ENCODE data around the gene SLC30A7.
"Not testable (repeated sequence)": the region's sequence is repeated elsewhere in the genome, so short reads cannot be mapped to it uniquely, and the experiment has no call there.

SLC30A7 gene

GRCh38 chr1:100941580-100942216 is 45.8 kb downstream of the SLC30A7 start:
- ChIA-PET POLR2A (interaction anchor here (1.0 kb wide), 1 partner anchor 294 kb away, joined by 8 read pairs; no protein-coding TSS in a partner anchor), CTCF (interaction anchor here (1.1 to 2.1 kb wide), 7 partner anchors 14 to 350 kb away, joined by 3 to 6 read pairs (median 3); no protein-coding TSS in a partner anchor)
- no peak for TF ChIP-seq CTCF (IDR thresholded peaks at IDR 0.05; ENCODE audit: control extremely low read depth, extremely low read depth, low read depth, missing control alignments)

GRCh38 chr1:100942304-100943046 is 46.6 kb downstream of the SLC30A7 start:
- CTCF ChIA-PET = interaction anchor here (1.1 to 2.1 kb wide), 7 partner anchors 11 to 415 kb away, joined by 3 to 6 read pairs (median 3); no protein-coding TSS in a partner anchor

More at GRCh38 chr1:100941580-100942216, 45.8 kb downstream of the SLC30A7 start:
- DNase-seq (ENCODE audit: extremely low spot score) = no peak

GRCh38 chr1:100943533-100943932 is 47.6 kb downstream of the SLC30A7 start:
- CTCF ChIA-PET = interaction anchor here (0.8 to 2.1 kb wide), 7 partner anchors 10 to 414 kb away, joined by 3 to 6 read pairs (median 4); no protein-coding TSS in a partner anchor
- TF ChIP-seq CTCF (IDR thresholded peaks at IDR 0.05; ENCODE audit: control extremely low read depth, extremely low read depth, low read depth, missing control alignments) = no peak
- POLR2A ChIA-PET = no interaction called here
- no peak for DNase-seq (ENCODE audit: extremely low spot score)

More at GRCh38 chr1:100942304-100943046, 46.6 kb downstream of the SLC30A7 start:
- DNase-seq (ENCODE audit: extremely low spot score) = no peak
- POLR2A ChIA-PET = no interaction called here
- no peak for TF ChIP-seq CTCF (IDR thresholded peaks at IDR 0.05; ENCODE audit: control extremely low read depth, extremely low read depth, low read depth, missing control alignments)

GRCh38 chr1:100946064-100946463 is 50.2 kb downstream of the SLC30A7 start:
- DNase-seq (ENCODE audit: extremely low spot score); CTCF ChIA-PET; POLR2A ChIA-PET: not testable (repeated sequence)

- DNase-seq (ENCODE audit: extremely low spot score); POLR2A ChIA-PET: not testable (repeated sequence)
- CTCF ChIA-PET = interaction anchor here (1.2 kb wide), 1 partner anchor 341 kb away, joined by 4 read pairs; no protein-coding TSS in a partner anchor
These were observed 51.9 kb downstream of the SLC30A7 start for GRCh38 chr1:100947816-100948215.

- POLR2A ChIA-PET; DNase-seq (ENCODE audit: extremely low spot score): not testable (repeated sequence)
- CTCF ChIA-PET = interaction anchor here (1.1 to 3.3 kb wide), 5 partner anchors 10 to 340 kb away, joined by 3 to 11 read pairs (median 4); no protein-coding TSS in a partner anchor
These were observed 53.0 kb downstream of the SLC30A7 start for GRCh38 chr1:100948721-100949405.

- POLR2A ChIA-PET; DNase-seq (ENCODE audit: extremely low spot score): not testable (repeated sequence)
- CTCF ChIA-PET = interaction anchor here (1.1 to 3.3 kb wide), 4 partner anchors 10 to 339 kb away, joined by 3 to 11 read pairs (median 7); no protein-coding TSS in a partner anchor
These were observed 53.7 kb downstream of the SLC30A7 start for GRCh38 chr1:100949515-100950158.

GRCh38 chr1:100950337-100950736 is 54.4 kb downstream of the SLC30A7 start:
- TF ChIP-seq CTCF (IDR thresholded peaks at IDR 0.05; ENCODE audit: control extremely low read depth, extremely low read depth, low read depth, missing control alignments) = no peak
- POLR2A ChIA-PET = no interaction called here
- no peak for DNase-seq (ENCODE audit: extremely low spot score)
- CTCF ChIA-PET = interaction anchor here (0.9 to 3.3 kb wide), 4 partner anchors 9 to 338 kb away, joined by 3 to 11 read pairs (median 7); no protein-coding TSS in a partner anchor
